Adipocyte (in vitro differentiated cells): ENCODE measurements around the gene CRYGC.
A peak's percentile ranks its signal among the peaks of the same experiment; 100 is the strongest.
"Not testable (repeated sequence)": the region's sequence is repeated elsewhere in the genome, so short reads cannot be mapped to it uniquely, and the experiment has no call there.

ENCODE experiments used
- DNase-seq: peaks from one replicate; pipeline ENCODE4 v3.0.0-alpha.2; 2015; ENCODE audit warnings: low read depth
- H3K27me3 ChIP-seq: replicated peaks from 2 replicates; pipeline ENCODE4 v1.7.0; 2013; ENCODE audit warnings: mild to moderate bottlenecking, low read length, moderate library complexity; ENCODE audit not compliant: control insufficient read depth, insufficient read depth
- H3K36me3 ChIP-seq: 2 replicates; pipeline ENCODE4 v1.7.0; 2013; ENCODE audit warnings: low read length, mild to moderate bottlenecking, moderate library complexity; ENCODE audit not compliant: control insufficient read depth, insufficient read depth, severe bottlenecking
- H3K4me1 ChIP-seq: 2 replicates; pipeline ENCODE4 v1.7.0; 2013; ENCODE audit warnings: mild to moderate bottlenecking, low read length, moderate library complexity; ENCODE audit not compliant: control insufficient read depth, insufficient read depth
- H3K4me3 ChIP-seq: 2 replicates; pipeline ENCODE4 v1.7.0; 2013; ENCODE audit warnings: mild to moderate bottlenecking, low read length, moderate library complexity
- H3K9ac ChIP-seq: 2 replicates; pipeline ENCODE4 v1.7.0; 2013; ENCODE audit warnings: mild to moderate bottlenecking, low read length, moderate library complexity
- H3K9me3 ChIP-seq: 2 replicates; pipeline ENCODE4 v1.7.0; 2013; ENCODE audit warnings: mild to moderate bottlenecking, low read length, moderate library complexity; ENCODE audit not compliant: control insufficient read depth

Gene CRYGC

GRCh38 chr2:208150956-208151355, 21.3 kb upstream of the CRYGC start:
- no peak overlapping the region for H3K9ac ChIP-seq
- H3K36me3 ChIP-seq, result no peaks in the 10 kb centered on the region
- DNase-seq, result no peak

GRCh38 chr2:208150094-208150493, 20.5 kb upstream of the CRYGC start:
- Histone ChIP-seq H3K9me3 (peaks cover 5% of the 10 kb centered on the region), H3K4me1 (no peaks in the 10 kb centered on the region), H3K36me3 (no peaks in the 10 kb centered on the region), H3K9ac (no peak overlapping the region), H3K4me3 (no peak overlapping the region), H3K27me3 (peaks cover 15% of the 10 kb centered on the region)
- no peak for DNase-seq

More at GRCh38 chr2:208150956-208151355, 21.3 kb upstream of the CRYGC start:
- peaks cover 14% of the 10 kb centered on the region for H3K27me3 ChIP-seq
- no peak overlapping the region for H3K4me3 ChIP-seq
- H3K4me1 ChIP-seq, result no peaks in the 10 kb centered on the region
- peaks cover 5% of the 10 kb centered on the region for H3K9me3 ChIP-seq

GRCh38 chr2:208148803-208149202, 19.2 kb upstream of the CRYGC start:
- H3K9me3 ChIP-seq, result peaks cover 5% of the 10 kb centered on the region
- H3K4me1 ChIP-seq, result no peaks in the 10 kb centered on the region
- no peak for DNase-seq
- H3K4me3 ChIP-seq, result no peak overlapping the region
- H3K27me3 ChIP-seq, result peaks cover 15% of the 10 kb centered on the region
- no peak overlapping the region for H3K9ac ChIP-seq
- H3K36me3 ChIP-seq, result no peaks in the 10 kb centered on the region

- no peak for DNase-seq
- Histone ChIP-seq H3K4me3 (no peak overlapping the region), H3K36me3 (no peaks in the 10 kb centered on the region), H3K4me1 (no peaks in the 10 kb centered on the region), H3K27me3 (peaks cover 15% of the 10 kb centered on the region), H3K9me3 (peaks cover 5% of the 10 kb centered on the region), H3K9ac (no peak overlapping the region)
Measured at GRCh38 chr2:208147759-208148158, 18.1 kb upstream of the CRYGC start.

GRCh38 chr2:208147008-208147407, 17.4 kb upstream of the CRYGC start:
- peaks cover 6% of the 10 kb centered on the region for H3K9me3 ChIP-seq
- no peaks in the 10 kb centered on the region for H3K36me3 ChIP-seq
- DNase-seq, result no peak
- no peaks in the 10 kb centered on the region for H3K4me1 ChIP-seq
- H3K9ac ChIP-seq, result no peak overlapping the region
- H3K4me3 ChIP-seq, result no peak overlapping the region
- peaks cover 17% of the 10 kb centered on the region for H3K27me3 ChIP-seq

- DNase-seq, result no peak
- H3K36me3 ChIP-seq, result no peaks in the 10 kb centered on the region
- peaks cover 2% of the 10 kb centered on the region for H3K9me3 ChIP-seq
- H3K27me3 ChIP-seq, result peaks cover 17% of the 10 kb centered on the region
- H3K4me1 ChIP-seq, result no peaks in the 10 kb centered on the region
- H3K4me3 ChIP-seq, result no peak within 1 kb of the TSS
- H3K9ac ChIP-seq, result no peak within 1 kb of the TSS
Measured at GRCh38 chr2:208146006-208146405, 16.4 kb upstream of the CRYGC start, which contains the start of gene CRYGB. Gene CRYGB (minus strand): TSS chr2:208146158. CDS start chr2:208146120, 38 bp downstream.

GRCh38 chr2:208142925-208143799, 13.5 kb upstream of the CRYGC start:
- no peak for DNase-seq
- no peaks in the 10 kb centered on the region for H3K4me1 ChIP-seq
- peaks cover 17% of the 10 kb centered on the region for H3K27me3 ChIP-seq
- no peak overlapping the region for H3K4me3 ChIP-seq
- no peak overlapping the region for H3K9ac ChIP-seq
- H3K9me3 ChIP-seq, result peaks cover 2% of the 10 kb centered on the region
- H3K36me3 ChIP-seq, result no peaks in the 10 kb centered on the region

GRCh38 chr2:208142240-208142924, 12.8 kb upstream of the CRYGC start:
- DNase-seq, result peak; percentile 11
- Histone ChIP-seq H3K9ac (no peak overlapping the region), H3K9me3 (peaks cover 2% of the 10 kb centered on the region), H3K4me1 (no peaks in the 10 kb centered on the region), H3K4me3 (no peak overlapping the region), H3K36me3 (no peaks in the 10 kb centered on the region), H3K27me3 (peaks cover 10% of the 10 kb centered on the region)

- peaks cover 8% of the 10 kb centered on the region for H3K27me3 ChIP-seq
- H3K9me3 ChIP-seq, result peaks cover 2% of the 10 kb centered on the region
- H3K36me3 ChIP-seq, result no peaks in the 10 kb centered on the region
- H3K9ac ChIP-seq, result no peak overlapping the region
- no peaks in the 10 kb centered on the region for H3K4me1 ChIP-seq
- H3K4me3 ChIP-seq, result no peak overlapping the region
- DNase-seq, result no peak
Measured at GRCh38 chr2:208139447-208139846, 9.8 kb upstream of the CRYGC start.

GRCh38 chr2:208138334-208138733, 8.7 kb upstream of the CRYGC start:
- not testable (repeated sequence) for H3K36me3 ChIP-seq, DNase-seq, H3K9me3 ChIP-seq, H3K9ac ChIP-seq, H3K4me1 ChIP-seq, H3K27me3 ChIP-seq, H3K4me3 ChIP-seq

- no peaks in the 10 kb centered on the region for H3K4me1 ChIP-seq
- no peak overlapping the region for H3K4me3 ChIP-seq
- no peaks in the 10 kb centered on the region for H3K9me3 ChIP-seq
- no peak for DNase-seq
- no peak overlapping the region for H3K9ac ChIP-seq
- no peaks in the 10 kb centered on the region for H3K36me3 ChIP-seq
- peaks cover 6% of the 10 kb centered on the region for H3K27me3 ChIP-seq
Measured at GRCh38 chr2:208136716-208137094, 7.1 kb upstream of the CRYGC start.
